Astrocyte (in vitro differentiated cells and primary cell): ENCODE results near the gene FXYD4.
"Not testable (repeated sequence)": the region's sequence is repeated elsewhere in the genome, so short reads cannot be mapped to it uniquely, and the experiment has no call there.

ENCODE experiments used
- EZH2 ChIP-seq: IDR thresholded peaks from 2 replicates; pipeline ENCODE4 v1.6.1; 2012; ENCODE audit warnings: mild to moderate bottlenecking, low read length, inconsistent platforms; ENCODE audit not compliant: insufficient read depth
- TF ChIP-seq, protein P1 (sequence below): IDR thresholded peaks from 2 replicates; pipeline ENCODE4 v1.5.1; 2011; ENCODE audit warnings: low read depth, mild to moderate bottlenecking, inconsistent platforms, low read length, moderate library complexity; ENCODE audit not compliant: insufficient read depth

DNA sequence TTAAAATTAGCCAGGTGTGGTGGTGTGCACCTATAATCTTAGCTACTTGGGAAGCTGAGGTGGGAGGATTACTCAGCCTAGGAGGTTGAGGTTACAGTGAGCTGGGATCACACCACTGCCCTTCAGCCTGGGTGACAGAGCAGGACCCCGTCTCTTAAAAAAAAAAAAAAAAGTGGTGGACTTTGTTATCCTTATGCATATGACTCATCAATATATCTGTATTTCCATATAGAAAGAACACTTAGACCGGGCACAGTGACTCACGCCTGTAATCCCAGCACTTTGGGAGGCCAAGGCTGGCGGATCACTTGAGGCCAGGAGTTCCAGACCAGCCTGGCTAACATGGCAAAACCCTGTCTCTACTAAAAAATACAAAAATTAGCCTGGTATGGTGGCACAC lies 50.5 kb downstream of the FXYD4 start:
- TF ChIP-seq, protein P1, sequence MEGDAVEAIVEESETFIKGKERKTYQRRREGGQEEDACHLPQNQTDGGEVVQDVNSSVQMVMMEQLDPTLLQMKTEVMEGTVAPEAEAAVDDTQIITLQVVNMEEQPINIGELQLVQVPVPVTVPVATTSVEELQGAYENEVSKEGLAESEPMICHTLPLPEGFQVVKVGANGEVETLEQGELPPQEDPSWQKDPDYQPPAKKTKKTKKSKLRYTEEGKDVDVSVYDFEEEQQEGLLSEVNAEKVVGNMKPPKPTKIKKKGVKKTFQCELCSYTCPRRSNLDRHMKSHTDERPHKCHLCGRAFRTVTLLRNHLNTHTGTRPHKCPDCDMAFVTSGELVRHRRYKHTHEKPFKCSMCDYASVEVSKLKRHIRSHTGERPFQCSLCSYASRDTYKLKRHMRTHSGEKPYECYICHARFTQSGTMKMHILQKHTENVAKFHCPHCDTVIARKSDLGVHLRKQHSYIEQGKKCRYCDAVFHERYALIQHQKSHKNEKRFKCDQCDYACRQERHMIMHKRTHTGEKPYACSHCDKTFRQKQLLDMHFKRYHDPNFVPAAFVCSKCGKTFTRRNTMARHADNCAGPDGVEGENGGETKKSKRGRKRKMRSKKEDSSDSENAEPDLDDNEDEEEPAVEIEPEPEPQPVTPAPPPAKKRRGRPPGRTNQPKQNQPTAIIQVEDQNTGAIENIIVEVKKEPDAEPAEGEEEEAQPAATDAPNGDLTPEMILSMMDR = not testable (repeated sequence)
- not testable (repeated sequence) for TF ChIP-seq EZH2
